Astrocyte (in vitro differentiated cells and primary cell): ENCODE measurements around the gene ALDH1L1. TPM values are rescaled to one million over a fixed set of nuclear protein-coding genes. Genes with fewer than 3 reads are reported as not detected.

Experiments
- DNase-seq: peaks from one replicate; pipeline ENCODE4 v3.0.0-alpha.2; 2010; ENCODE audit warnings: low read depth
- FAIRE-seq: peaks from 2 replicates; lab custom pipeline; 2011; peaks lifted over from hg19 to GRCh38; lab: Jason Lieb, UNC
- H2AFZ ChIP-seq: 2 replicates; pipeline ENCODE4 v1.6.0; 2012; ENCODE audit warnings: low read depth, low read length, inconsistent platforms
- H3K27ac ChIP-seq: 2 replicates; pipeline ENCODE4 v1.5.1; 2011; ENCODE audit warnings: low read depth, low read length, inconsistent platforms
- H3K27me3 ChIP-seq: 2 replicates; pipeline ENCODE4 v1.6.0; 2011; ENCODE audit warnings: low read length, inconsistent platforms; ENCODE audit not compliant: insufficient read depth
- H3K36me3 ChIP-seq: 2 replicates; pipeline ENCODE4 v1.5.1; 2011; ENCODE audit warnings: low read length, inconsistent platforms; ENCODE audit not compliant: insufficient read depth
- H3K4me1 ChIP-seq: 2 replicates; pipeline ENCODE4 v1.5.1; 2011; ENCODE audit warnings: low read length, inconsistent platforms; ENCODE audit not compliant: insufficient read depth
- H3K4me2 ChIP-seq: 2 replicates; pipeline ENCODE4 v1.6.0; 2012; ENCODE audit warnings: low read length, inconsistent platforms
- H3K4me3 ChIP-seq: 2 replicates; pipeline ENCODE4 v1.5.1; 2011; ENCODE audit warnings: low read depth, mild to moderate bottlenecking, low read length, inconsistent platforms; ENCODE audit not compliant: insufficient read depth
- H3K79me2 ChIP-seq: 2 replicates; pipeline ENCODE4 v1.6.0; 2012; ENCODE audit warnings: mild to moderate bottlenecking, low read length, inconsistent platforms; ENCODE audit not compliant: insufficient read depth
- H3K9ac ChIP-seq: 2 replicates; pipeline ENCODE4 v1.6.0; 2012; ENCODE audit warnings: mild to moderate bottlenecking, low read length, inconsistent platforms
- H3K9me3 ChIP-seq: 2 replicates; pipeline ENCODE4 v1.5.1; 2012; ENCODE audit warnings: low read depth, mild to moderate bottlenecking, low read length, inconsistent platforms; ENCODE audit not compliant: insufficient read depth
- H4K20me1 ChIP-seq: 2 replicates; pipeline ENCODE4 v1.6.0; 2012; ENCODE audit warnings: low read length, inconsistent platforms; ENCODE audit not compliant: insufficient read depth
- H3K27ac Mint-ChIP-seq: one replicate; pipeline ENCODE4 v1.8.0; 2021; ENCODE audit warnings: mild to moderate bottlenecking, mixed read lengths; ENCODE audit not compliant: unreplicated experiment
- H3K27me3 Mint-ChIP-seq: one replicate; pipeline ENCODE4 v1.8.0; 2021; ENCODE audit warnings: low read depth, mixed read lengths; ENCODE audit not compliant: unreplicated experiment
- H3K36me3 Mint-ChIP-seq: one replicate; pipeline ENCODE4 v1.8.0; 2021; ENCODE audit warnings: low read depth, mixed read lengths; ENCODE audit not compliant: unreplicated experiment
- H3K4me1 Mint-ChIP-seq: one replicate; pipeline ENCODE4 v1.8.0; 2021; ENCODE audit warnings: low read depth, mixed read lengths; ENCODE audit not compliant: unreplicated experiment
- H3K4me3 Mint-ChIP-seq: one replicate; pipeline ENCODE4 v1.8.0; 2021; ENCODE audit warnings: mild to moderate bottlenecking, moderate library complexity, mixed read lengths; ENCODE audit not compliant: unreplicated experiment
- H3K9me3 Mint-ChIP-seq: one replicate; pipeline ENCODE4 v1.8.0; 2021; ENCODE audit warnings: mild to moderate bottlenecking, mixed read lengths; ENCODE audit not compliant: unreplicated experiment
- CTCF ChIP-seq: IDR thresholded peaks from 2 replicates; pipeline ENCODE4 v1.5.1; 2011; ENCODE audit warnings: low read depth, mild to moderate bottlenecking, inconsistent platforms, low read length, moderate library complexity; ENCODE audit not compliant: insufficient read depth
- EZH2 ChIP-seq: IDR thresholded peaks from 2 replicates; pipeline ENCODE4 v1.6.1; 2012; ENCODE audit warnings: mild to moderate bottlenecking, low read length, inconsistent platforms; ENCODE audit not compliant: insufficient read depth
- total RNA-seq: library from RNA; stranded (reverse); gene quantifications from 2 replicates; pipeline ENCODE4 v1.2.1, GENCODE V29; 2021

Gene ALDH1L1
- total RNA-seq, 1 donor from 2014 or later: not detected

- H3K9ac ChIP-seq: no peak overlapping the region
- H3K9me3 ChIP-seq: no peaks in the 10 kb centered on the region
- H3K27me3 ChIP-seq: no peaks in the 10 kb centered on the region
- Mint-ChIP-seq H3K4me1 (no peaks in the 10 kb centered on the region), H3K36me3 (peaks cover 4% of the 10 kb centered on the region), H3K27me3 (no peaks in the 10 kb centered on the region), H3K9me3 (peaks cover 15% of the 10 kb centered on the region), H3K4me3 (no peak overlapping the region), H3K27ac (no peak overlapping the region)
- FAIRE-seq (no peak), DNase-seq (no peak)
- H2AFZ ChIP-seq: no peak overlapping the region
- H3K4me1 ChIP-seq: peaks cover 4% of the 10 kb centered on the region
- H3K4me3 ChIP-seq: no peak overlapping the region
- H3K79me2 ChIP-seq: peaks cover 4% of the 10 kb centered on the region
- H3K36me3 ChIP-seq: no peaks in the 10 kb centered on the region
- TF ChIP-seq EZH2: no peak
- no peak for TF ChIP-seq CTCF
- no peak overlapping the region for H3K4me2 ChIP-seq
- H4K20me1 ChIP-seq: peaks cover 6% of the 10 kb centered on the region
- H3K27ac ChIP-seq: no peak overlapping the region
These were observed 102.6 kb downstream of the ALDH1L1 start for GRCh38 chr3:126077754-126078153.

- no peak overlapping the region for H3K27ac Mint-ChIP-seq
- FAIRE-seq (no peak), DNase-seq (no peak)
- no peak for TF ChIP-seq EZH2
- no peak for TF ChIP-seq CTCF
- H3K4me3 Mint-ChIP-seq: no peak overlapping the region
- no peaks in the 10 kb centered on the region for H3K4me1 Mint-ChIP-seq
- H4K20me1 ChIP-seq: no peaks in the 10 kb centered on the region
- no peaks in the 10 kb centered on the region for H3K79me2 ChIP-seq
- no peaks in the 10 kb centered on the region for H3K4me1 ChIP-seq
- no peak overlapping the region for H3K27ac ChIP-seq
- H2AFZ ChIP-seq: no peak overlapping the region
- H3K9ac ChIP-seq: no peak overlapping the region
- H3K36me3 Mint-ChIP-seq: peaks cover 4% of the 10 kb centered on the region
- H3K36me3 ChIP-seq: no peaks in the 10 kb centered on the region
- peaks cover 14% of the 10 kb centered on the region for H3K9me3 Mint-ChIP-seq
- no peak overlapping the region for H3K4me2 ChIP-seq
- H3K9me3 ChIP-seq: no peaks in the 10 kb centered on the region
- no peaks in the 10 kb centered on the region for H3K27me3 ChIP-seq
- H3K27me3 Mint-ChIP-seq: no peaks in the 10 kb centered on the region
- no peak overlapping the region for H3K4me3 ChIP-seq
These were observed 104.2 kb downstream of the ALDH1L1 start for GRCh38 chr3:126076140-126076539.

GRCh38 chr3:126070146-126070545, 110.2 kb downstream of the ALDH1L1 start:
- H3K27me3 ChIP-seq: no peaks in the 10 kb centered on the region
- H4K20me1 ChIP-seq: no peaks in the 10 kb centered on the region
- H2AFZ ChIP-seq: no peak overlapping the region
- no peak for FAIRE-seq
- no peak overlapping the region for H3K4me3 Mint-ChIP-seq
- no peak for TF ChIP-seq CTCF
- no peak for TF ChIP-seq EZH2
- H3K36me3 Mint-ChIP-seq: peaks cover 5% of the 10 kb centered on the region
- peaks cover 11% of the 10 kb centered on the region for H3K9me3 Mint-ChIP-seq
- no peaks in the 10 kb centered on the region for H3K36me3 ChIP-seq
- no peak overlapping the region for H3K27ac ChIP-seq
- H3K79me2 ChIP-seq: no peaks in the 10 kb centered on the region
- no peak overlapping the region for H3K4me2 ChIP-seq
- no peak overlapping the region for H3K27ac Mint-ChIP-seq
- H3K9me3 ChIP-seq: no peaks in the 10 kb centered on the region
- no peak overlapping the region for H3K4me3 ChIP-seq
- H3K9ac ChIP-seq: no peak overlapping the region
- DNase-seq: no peak
- no peaks in the 10 kb centered on the region for H3K4me1 Mint-ChIP-seq
- H3K27me3 Mint-ChIP-seq: no peaks in the 10 kb centered on the region
- no peaks in the 10 kb centered on the region for H3K4me1 ChIP-seq
